AG04449 (cell line): ENCODE data around the gene C9orf78.

Experiments used
- CTCF ChIA-PET: fragments of 350-600 bp; formaldehyde crosslinking; extraction: SDS; loops from one replicate; lab custom pipeline; 2021; ENCODE audit warnings: antibody characterized with exemption; lab: Yijun Ruan, JAX
- POLR2A ChIA-PET: fragments of 400-600, 350-600 bp; formaldehyde crosslinking; extraction: SDS; loops from one replicate; lab custom pipeline; 2020; ENCODE audit warnings: antibody characterized with exemption, inconsistent platforms; lab: Yijun Ruan, JAX
- DNase-seq: peaks from one replicate; pipeline ENCODE4 v3.0.0-alpha.2; 2010; ENCODE audit warnings: low read depth, low spot score
- H3K4me3 ChIP-seq: 2 replicates; pipeline ENCODE4 v1.5.1; 2011; ENCODE audit warnings: low read depth, mild to moderate bottlenecking, control low read depth, low read length
- CTCF ChIP-seq: IDR thresholded peaks from one replicate; pipeline ENCODE4 v1.5.1; 2011; ENCODE audit warnings: mild to moderate bottlenecking, moderate library complexity, low read length, control low read depth, inconsistent platforms; ENCODE audit not compliant: insufficient read depth; ENCODE audit errors: missing control alignments

C9orf78 gene

GRCh38 chr9:129848712-129849441 lies 13.8 kb upstream of the C9orf78 start:
- ChIA-PET CTCF (interaction anchor here (0.5 to 1.9 kb wide), 4 partner anchors 11 to 834 kb away, joined by 3 to 5 read pairs (median 3); no protein-coding TSS in a partner anchor), POLR2A (no interaction called here)
- no peak for DNase-seq
- TF ChIP-seq CTCF = no peak
- no peak overlapping the region for H3K4me3 ChIP-seq

DNA sequence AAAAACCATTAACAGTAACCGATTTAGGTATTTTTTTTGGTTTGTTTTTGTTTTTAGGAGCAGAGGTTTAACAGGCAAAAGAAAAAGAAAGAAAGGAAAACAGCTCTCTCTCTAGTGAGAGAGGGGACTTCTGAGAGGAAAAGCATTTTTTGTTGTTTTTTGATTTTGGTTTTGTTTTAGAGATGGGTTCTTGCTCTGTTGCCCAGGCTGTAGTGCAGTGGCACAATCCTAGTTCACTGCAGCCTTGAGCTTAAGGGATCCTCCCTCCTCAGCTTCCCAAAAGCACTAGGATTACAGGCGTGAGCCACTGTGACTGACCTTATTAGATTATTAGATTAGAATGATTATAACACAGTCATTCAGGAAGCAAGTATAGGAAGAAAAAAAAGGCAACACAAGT lies 10.3 kb upstream of the C9orf78 start:
- POLR2A ChIA-PET = no interaction called here
- CTCF ChIA-PET = no interaction called here
- no peak for DNase-seq
- no peak for TF ChIP-seq CTCF
- no peak overlapping the region for H3K4me3 ChIP-seq

DNA sequence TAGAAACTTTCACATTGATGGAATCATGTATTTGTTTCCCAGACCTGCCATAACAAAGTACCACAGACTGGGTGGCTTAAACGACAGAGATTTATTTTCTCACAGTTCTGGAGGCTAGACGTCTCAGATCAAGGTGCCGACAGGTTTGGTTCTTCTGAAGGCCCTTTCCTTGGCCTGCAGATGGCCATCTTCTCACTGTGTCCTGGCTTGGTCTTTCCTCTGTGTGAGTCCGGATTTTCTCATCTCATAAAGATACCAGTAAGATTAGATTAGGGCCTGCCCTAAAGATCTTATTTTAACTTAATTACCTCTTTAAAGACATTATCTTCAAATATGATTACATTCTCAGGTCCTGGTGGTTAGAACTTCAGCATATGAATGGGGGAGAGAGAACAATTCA lies 6.0 kb upstream of the C9orf78 start:
- CTCF ChIA-PET = interaction anchor here (1.2 kb wide), 1 partner anchor 10 kb away, joined by 3 read pairs; no protein-coding TSS in a partner anchor
- H3K4me3 ChIP-seq = no peak overlapping the region
- TF ChIP-seq CTCF = no peak
- no peak for DNase-seq
- POLR2A ChIA-PET = no interaction called here

GRCh38 chr9:129840034-129840433 lies 5.0 kb upstream of the C9orf78 start:
- TF ChIP-seq CTCF = no peak
- H3K4me3 ChIP-seq = no peak overlapping the region
- ChIA-PET POLR2A (no interaction called here), CTCF (no interaction called here)
- no peak for DNase-seq

- TF ChIP-seq CTCF = no peak
- CTCF ChIA-PET = interaction anchor here (0.7 to 1.0 kb wide), 2 partner anchors 12 to 46 kb away, joined by 3 to 4 read pairs; no protein-coding TSS in a partner anchor
- POLR2A ChIA-PET = interaction anchor here (0.9 to 1.3 kb wide), 2 partner anchors 29 to 214 kb away, joined by 3 to 6 read pairs; partner anchors contain the start of gene GPR107
- DNase-seq = no peak
- H3K4me3 ChIP-seq = no peak overlapping the region
Measured at GRCh38 chr9:129839324-129840023, 4.4 kb upstream of the C9orf78 start.
